ENCODE results near the gene PIK3C3.
A peak's percentile ranks its signal among the peaks of the same experiment; 100 is the strongest.
"Not testable (repeated sequence)": the region's sequence is repeated elsewhere in the genome, so short reads cannot be mapped to it uniquely, and the experiment has no call there.

The PIK3C3 gene

DNA sequence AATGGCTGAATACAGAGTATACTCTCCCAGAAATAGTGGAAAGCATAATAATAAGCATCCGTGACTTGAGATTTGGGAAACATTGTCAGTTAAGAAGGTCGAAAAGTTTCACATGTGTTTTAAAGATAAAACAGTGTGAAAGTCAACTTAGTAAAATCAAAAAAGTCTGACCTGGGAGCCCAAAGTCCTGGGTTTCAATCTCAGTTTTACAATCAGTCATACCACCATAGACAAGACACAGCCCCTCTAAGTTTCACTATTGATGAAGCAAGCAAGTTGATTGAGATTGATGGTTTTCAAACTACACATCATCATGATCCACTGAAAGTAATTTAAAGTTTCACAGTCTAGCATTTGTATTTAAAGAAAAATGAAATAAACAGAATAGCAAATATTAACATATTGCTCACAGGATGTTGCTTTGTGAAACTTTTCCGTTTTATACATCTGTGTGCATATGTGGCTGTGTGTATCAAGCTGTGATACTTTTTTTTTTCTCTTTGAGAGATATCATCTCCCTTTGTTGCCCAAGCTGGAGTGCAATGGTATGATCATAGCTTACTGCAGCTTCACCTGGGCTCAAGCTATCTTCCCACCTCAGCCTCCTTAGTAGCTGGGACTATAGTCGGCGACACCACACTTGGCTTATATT, 71.1 kb downstream of the PIK3C3 start:
- DNase-seq, result no peak

DNA sequence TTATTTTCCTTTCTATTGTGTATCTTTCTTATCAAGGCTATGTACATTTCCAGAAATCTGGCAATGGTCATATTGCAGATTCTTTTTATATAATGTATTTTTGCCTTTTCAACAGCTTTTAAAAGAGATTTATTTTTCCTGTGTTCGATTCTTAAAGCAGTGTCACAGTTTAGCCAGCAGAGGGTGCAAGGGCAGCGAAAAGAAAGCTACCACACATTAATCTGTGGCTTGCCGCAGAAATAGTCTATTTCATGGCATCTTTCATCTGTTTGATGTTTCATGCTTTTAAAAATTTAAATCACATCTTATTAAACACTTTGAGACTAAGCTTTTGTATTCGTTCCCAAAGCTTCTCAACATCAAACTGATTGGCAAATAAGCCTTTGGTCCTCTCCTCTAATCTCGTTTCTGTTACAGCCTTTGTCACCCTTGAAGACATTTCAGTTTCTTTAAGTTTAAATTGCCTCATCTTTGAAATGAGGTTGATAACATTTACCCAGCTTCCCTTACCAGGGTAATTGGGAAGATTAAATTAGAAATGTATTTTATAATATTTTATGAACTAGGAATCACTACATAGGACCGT, 73.3 kb downstream of the PIK3C3 start:
- DNase-seq, result no peak

GRCh38 chr18:42029092-42029491, 74.1 kb downstream of the PIK3C3 start:
- DNase-seq, result no peak

DNA sequence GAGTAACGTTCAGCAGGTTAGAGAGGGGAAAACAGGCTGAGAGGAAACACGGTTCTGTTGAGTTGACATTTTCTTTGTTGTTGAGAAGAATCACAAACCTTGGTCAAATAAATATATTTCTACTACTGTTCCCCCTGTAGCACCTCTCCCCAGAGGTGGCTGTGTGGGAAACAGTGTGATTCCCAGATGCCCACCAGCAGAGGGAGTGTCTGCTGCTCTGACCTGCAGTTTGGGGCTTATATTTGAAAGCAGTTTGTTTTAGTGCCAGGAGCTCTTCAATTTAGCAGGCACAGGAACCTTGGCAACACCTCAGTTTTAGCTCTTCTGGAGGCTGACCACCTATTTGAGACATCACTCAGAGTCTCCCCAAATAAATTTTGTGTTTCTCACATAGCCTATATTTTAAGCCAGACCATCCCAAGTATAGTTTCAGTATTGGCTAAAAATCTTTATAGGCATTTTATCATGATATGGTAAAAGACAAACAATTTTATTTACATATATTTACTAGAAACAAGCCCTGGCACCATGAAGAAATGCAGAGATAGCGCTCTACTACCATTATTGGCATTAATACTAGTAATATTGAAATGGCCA, 75.7 kb downstream of the PIK3C3 start:
- no peak for DNase-seq

GRCh38 chr18:42032447-42032846, 77.4 kb downstream of the PIK3C3 start:
- DNase-seq, result no peak

- no peak for DNase-seq
These were observed 78.2 kb downstream of the PIK3C3 start for GRCh38 chr18:42033137-42033810.

DNA sequence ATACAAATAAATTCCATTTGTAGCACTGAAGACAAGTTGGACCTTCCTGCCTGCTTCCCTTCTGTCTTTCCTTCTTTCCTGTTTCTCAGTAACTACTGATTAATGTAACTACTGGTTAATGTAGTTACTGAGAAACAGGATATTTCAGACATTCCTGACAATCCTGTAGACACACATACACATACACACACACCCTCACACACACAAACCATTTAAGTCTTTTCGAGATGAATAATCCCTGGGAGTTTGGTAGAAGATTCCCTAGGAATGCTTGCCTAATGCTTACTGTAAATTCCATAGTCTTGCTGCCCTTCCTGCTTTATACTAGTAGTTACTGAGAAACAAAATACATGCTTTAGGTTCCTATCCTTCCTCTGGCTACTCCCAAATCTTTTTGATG, 83.9 kb downstream of the PIK3C3 start:
- DNase-seq, result no peak

GRCh38 chr18:42039396-42039795, 84.4 kb downstream of the PIK3C3 start:
- no peak for DNase-seq

- DNase-seq, result no peak
These were observed 86.8 kb downstream of the PIK3C3 start for GRCh38 chr18:42041793-42042192.

DNA sequence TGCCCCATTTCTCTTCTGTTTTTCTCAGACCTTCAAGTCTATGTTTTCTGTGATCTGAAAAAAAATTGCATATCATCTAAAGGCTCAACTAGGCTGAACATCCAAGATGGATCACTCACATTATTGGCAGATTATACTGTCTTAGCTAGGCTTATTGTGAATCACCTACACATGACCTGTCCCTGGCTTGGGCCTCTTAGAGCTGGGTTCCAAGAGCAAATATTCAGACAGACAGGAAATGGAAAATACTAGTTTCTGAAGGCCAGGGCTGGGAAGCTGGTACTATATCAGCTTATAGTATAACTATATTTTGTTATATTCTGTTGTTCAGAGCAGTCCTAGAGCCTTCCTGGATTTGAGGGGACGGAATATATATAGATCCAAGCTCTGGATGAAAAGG, 90.3 kb downstream of the PIK3C3 start:
- no peak for DNase-seq

DNA sequence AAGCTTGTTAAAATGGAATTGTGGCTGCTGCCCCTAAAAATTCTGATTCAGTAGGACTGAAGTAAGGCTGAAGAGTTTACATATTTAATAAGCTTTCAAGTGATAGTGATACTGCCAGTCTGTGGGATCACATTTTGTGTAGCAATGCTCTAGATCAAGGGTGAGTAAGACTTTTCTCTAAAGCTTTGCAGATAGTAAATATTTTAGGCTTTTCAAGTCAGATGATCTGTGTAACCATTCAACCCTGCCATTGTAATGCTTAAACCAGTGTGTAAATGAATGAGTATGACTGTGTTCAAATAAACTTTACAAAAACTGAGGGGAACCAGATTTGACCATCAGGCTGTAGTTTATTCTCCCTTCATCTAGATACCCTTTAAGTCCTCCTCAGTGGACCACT, 92.7 kb downstream of the PIK3C3 start:
- no peak for DNase-seq

GRCh38 chr18:42048158-42048557, 93.1 kb downstream of the PIK3C3 start:
- DNase-seq, result no peak

- not testable (repeated sequence) for DNase-seq
These were observed 94.5 kb downstream of the PIK3C3 start for GRCh38 chr18:42049536-42049935.

DNA sequence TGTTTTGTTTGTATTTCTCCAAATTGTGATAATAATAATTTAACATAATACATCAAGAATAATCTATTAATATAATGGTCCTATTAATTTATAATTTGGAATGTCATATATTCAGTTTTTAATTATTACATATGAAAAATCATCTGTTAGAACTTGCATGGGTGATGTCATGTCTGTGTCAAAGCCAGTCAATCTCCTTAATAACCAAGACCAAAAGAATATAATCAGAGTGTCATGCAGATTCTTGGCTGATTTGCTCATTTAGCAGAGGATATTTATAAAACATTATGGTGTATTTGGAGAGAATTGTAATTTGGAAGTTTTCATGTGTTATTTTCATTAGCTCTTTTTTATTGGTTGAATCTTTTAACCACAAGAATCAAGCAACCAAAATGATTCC, 96.4 kb downstream of the PIK3C3 start:
- DNase-seq, result no peak

DNA sequence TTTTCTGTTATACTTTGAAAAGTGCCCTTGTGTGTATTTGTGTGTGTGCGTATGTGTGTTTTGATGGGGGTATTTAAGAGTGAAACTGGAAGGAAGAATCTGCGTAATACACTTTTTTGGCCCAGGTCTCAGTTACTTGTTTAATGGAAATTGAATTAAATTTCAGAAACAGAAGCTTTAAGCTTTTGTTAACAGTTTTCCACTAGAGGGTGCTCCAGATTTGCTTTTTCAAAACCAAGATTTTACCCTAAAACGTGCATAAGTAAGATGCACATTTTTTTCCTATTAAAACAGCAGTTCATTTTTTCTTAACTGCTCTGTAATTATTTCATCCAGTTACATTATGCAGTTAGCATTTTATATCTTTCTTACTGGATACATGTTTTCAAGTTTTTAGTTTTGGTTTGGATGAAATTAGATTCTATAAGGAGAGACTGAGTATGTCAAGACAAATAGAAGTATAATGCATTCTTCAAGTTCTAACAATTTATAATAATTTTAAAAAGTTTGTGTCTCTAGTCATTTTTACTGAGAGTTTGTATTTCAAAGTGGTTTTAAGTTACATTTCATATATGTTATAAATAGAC, 97.2 kb downstream of the PIK3C3 start:
- no peak for DNase-seq

DNA sequence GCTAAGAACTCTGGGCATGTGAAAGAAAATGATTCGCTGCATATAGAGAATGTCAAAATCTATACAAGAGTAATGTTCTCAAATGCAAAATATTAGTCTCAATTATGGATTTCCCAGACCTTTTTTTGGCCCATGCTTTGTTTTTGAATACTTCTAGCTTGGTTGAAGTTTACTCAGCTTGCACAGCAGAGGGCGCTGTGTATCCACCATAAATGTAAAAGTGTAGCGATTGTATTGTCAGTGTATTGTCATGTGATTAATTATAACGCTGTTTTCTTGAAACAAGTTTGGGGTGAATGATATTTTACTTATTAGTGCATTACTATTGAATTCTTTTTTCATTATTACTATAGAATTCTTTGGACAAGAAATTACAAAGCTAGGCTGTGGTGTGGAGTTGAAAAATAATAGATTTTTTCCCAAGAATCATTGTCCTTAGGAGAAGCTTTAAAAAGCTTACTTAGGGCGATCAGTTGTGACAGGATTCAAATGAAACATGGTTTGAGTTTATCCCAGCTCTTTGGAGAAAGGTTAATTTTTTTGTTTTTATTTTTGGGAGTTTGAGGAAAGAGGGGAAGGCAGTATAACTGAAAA, 98.3 kb downstream of the PIK3C3 start:
- peak; percentile 19 for DNase-seq

GRCh38 chr18:42064109-42064508, 109.1 kb downstream of the PIK3C3 start:
- no peak for DNase-seq

DNA sequence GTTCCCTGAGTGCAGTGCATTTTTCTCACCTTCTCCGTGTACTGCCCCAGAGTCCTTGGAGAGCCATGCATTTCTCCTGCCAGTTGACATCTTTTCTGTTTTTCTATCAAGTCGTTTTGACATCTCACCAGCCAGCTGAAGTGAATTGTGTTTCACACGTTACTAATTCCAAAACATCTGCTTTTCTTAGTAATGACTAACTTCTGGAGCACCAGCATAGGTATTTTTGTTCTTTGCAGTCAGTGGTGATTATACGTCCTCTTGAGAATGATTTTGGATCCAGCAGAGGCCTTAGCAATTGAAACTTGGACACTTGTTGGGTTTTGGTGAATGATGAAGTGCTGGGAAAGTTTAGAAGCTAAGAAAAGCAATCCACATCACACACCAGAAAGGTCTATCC, 112.5 kb downstream of the PIK3C3 start:
- DNase-seq, result no peak

DNA sequence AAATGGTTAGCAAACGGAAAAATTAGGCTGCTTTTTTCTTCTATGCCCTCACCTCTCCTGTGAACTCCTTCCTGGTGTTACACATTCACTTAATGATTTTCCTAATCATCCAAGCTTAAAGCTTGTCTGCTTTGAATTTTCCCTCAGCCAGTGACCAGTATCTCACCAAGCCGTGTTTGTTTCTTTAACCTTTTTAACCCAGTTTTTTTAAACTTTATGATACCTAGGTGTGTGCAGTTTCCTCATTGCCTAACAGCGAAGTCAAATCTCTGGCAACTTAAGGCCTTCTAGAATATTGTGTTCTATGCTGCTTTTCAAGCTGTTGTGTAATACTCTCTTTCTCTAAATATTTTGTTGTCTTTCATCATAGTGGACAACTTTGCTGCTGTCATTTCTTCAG, 113.0 kb downstream of the PIK3C3 start:
- no peak for DNase-seq

- DNase-seq, result no peak
These were observed 114.0 kb downstream of the PIK3C3 start for GRCh38 chr18:42069036-42069435.

GRCh38 chr18:42072407-42072806, 117.4 kb downstream of the PIK3C3 start:
- DNase-seq, result no peak

- DNase-seq, result no peak
These were observed 119.7 kb downstream of the PIK3C3 start for GRCh38 chr18:42074704-42075103.

DNA sequence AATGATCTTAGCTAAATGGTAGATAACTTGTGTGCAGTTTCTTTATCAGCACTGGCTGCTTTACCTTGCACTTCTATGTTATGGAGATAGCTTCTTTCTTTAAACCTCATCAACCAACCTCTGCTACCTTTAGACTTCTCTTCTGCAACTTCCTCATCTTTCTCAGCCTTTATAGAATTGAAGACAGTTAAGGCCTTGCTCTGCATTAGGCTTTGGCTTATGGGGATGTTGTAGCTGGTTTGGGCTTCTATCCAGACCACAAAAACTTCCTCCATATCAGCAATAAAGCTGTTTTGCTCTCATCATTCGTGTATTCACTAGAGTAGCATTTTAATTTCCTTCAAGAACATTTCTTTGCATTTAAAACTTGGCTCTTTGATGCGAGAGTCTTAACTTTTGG, 123.7 kb downstream of the PIK3C3 start:
- DNase-seq, result no peak

Data from DMS 273 treated with DMSO at 0.1 percent for 48 hours (cell line).